K562 (cell line): ENCODE results near the gene BCL2L13. TPM values are rescaled to one million over a fixed set of nuclear protein-coding genes. Genes with fewer than 3 reads are reported as not detected.

Source experiments
- ATF7 ChIP-seq: fragments of 450-650 bp; IDR thresholded peaks from 2 replicates; pipeline ENCODE4 v1.7.1; 2014; ENCODE audit warnings: mild to moderate bottlenecking, moderate library complexity
- KDM2B ChIP-seq: fragments of 250-450 bp; sonication (Bioruptor Pico); IDR thresholded peaks from 2 replicates; pipeline ENCODE4 v1.8.0; 2021; ENCODE audit warnings: mild to moderate bottlenecking, moderate library complexity
- RBFOX2 ChIP-seq: fragments of 200-400 bp; formaldehyde crosslinking; IDR thresholded peaks from 2 replicates; pipeline ENCODE4 v1.6.1; 2017; ENCODE audit warnings: low read depth, mild to moderate bottlenecking, low read length, moderate library complexity
- TAF9B ChIP-seq: fragments of 450-650 bp; IDR thresholded peaks from 2 replicates; pipeline ENCODE4 v1.6.1; 2018; ENCODE audit warnings: mild to moderate bottlenecking; ENCODE audit not compliant: partially characterized antibody
- ZNF3 ChIP-seq: fragments of 250-450 bp; sonication (Bioruptor Pico); IDR thresholded peaks from 2 replicates; pipeline ENCODE4 v1.5.0; 2021; ENCODE audit warnings: mild to moderate bottlenecking, moderate library complexity
- polyA plus RNA-seq, 8 experiments: library from polyadenylated mRNA; depleted of rRNA in 4 of 8; stranded (reverse) in 5 of 8; unstranded in 3 of 8; fragments of >200 nt; fragmentation: Nextera tagmentation in 2 of 8; fragmentation: Illumina TruSeq in 1 of 8; extraction: Ambion mirVana in 2 of 8; extraction: Trizol in 1 of 8; gene quantifications; 2 replicates each; pipeline versions ENCODE4 v1.2.1 to v1.2.3, GENCODE V29; 2011 to 2014; ENCODE audit warnings: inconsistent platforms in 1 of 8, missing spikeins in 1 of 8
- total RNA-seq, 7 experiments: library from RNA; depleted of rRNA in 6 of 7; stranded (reverse); fragments of >200 nt in 6 of 7; fragmentation: Illumina TruSeq in 2 of 7; extraction: Trizol in 2 of 7; gene quantifications; 2 replicates each; pipeline versions ENCODE4 v1.2.1 to v1.2.3, GENCODE V29; 2011 to 2021; ENCODE audit warnings: low replicate concordance in 1 of 7
- TF ChIP-seq, protein P1 (sequence below): sonication (generic); formaldehyde crosslinking; IDR thresholded peaks from 2 replicates; pipeline ENCODE4 v1.8.0; 2023; ENCODE audit warnings: mild to moderate bottlenecking, missing genetic modification reagents
- TF ChIP-seq, protein P2 (sequence below): fragments of 450-650 bp; IDR thresholded peaks from 2 replicates; pipeline ENCODE4 v1.6.1; 2016; ENCODE audit warnings: mild to moderate bottlenecking, moderate library complexity
- TF ChIP-seq, protein P3 (sequence below), 3 experiments: IDR thresholded peaks in 2 of 3; conservative IDR thresholded peaks in 1 of 3; 2 replicates each; pipeline ENCODE4 v1.5.1; 2011 to 2012; ENCODE audit warnings: low read length in 3 of 3, mild to moderate bottlenecking in 3 of 3, control low read depth in 2 of 3, improper control_type of control experiment in 1 of 3, inconsistent platforms in 1 of 3, low read depth in 1 of 3, mixed read lengths in 1 of 3, moderate library complexity in 1 of 3; ENCODE audit not compliant: insufficient read depth in 2 of 3

The BCL2L13 gene
- total and polyA plus RNA-seq, 9 of the 15 experiments (the other 6 are each of a cell fraction or from before 2014, with no cell fraction given): 41.5 to 63.4 (median 56.5) TPM

DNA sequence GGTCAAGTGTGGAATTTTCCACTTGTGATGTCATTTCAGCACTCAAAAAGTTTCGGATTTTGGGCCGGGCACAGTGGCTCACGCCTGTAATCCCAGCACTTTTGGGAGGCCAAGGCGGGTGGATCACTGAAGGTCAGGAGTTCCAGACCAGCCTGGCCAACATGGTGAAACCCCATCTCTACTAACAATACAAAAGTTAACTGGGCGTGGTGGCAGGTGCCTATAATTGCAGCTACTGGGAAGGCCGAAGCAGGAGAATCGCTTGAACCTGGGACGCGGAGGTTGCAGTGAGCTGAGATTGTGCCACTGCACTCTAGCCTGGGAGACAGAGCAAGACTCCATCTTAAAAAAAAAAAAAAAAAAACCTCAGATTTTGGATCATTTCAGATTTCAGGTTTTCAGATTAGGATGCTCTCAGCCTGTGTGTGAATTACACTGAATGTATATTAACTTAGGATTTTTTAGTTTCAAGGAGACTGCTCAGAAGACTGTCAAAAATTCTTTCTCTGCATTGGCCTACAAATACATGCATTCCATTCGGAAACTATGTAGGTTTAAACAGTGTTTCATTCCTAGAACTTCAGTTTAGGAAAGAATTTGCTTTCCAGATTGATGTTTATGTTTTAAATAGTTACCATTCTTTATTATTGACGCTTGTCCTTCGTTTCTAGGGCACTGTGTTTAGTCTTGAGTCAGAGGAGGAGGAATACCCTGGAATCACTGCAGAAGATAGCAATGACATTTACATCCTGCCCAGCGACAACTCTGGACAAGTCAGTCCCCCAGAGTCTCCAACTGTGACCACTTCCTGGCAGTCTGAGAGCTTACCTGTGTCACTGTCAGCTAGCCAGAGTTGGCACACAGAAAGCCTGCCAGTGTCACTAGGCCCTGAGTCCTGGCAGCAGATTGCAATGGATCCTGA, 87.7 kb downstream of the BCL2L13 start (continued):
- TF ChIP-seq, protein P1, sequence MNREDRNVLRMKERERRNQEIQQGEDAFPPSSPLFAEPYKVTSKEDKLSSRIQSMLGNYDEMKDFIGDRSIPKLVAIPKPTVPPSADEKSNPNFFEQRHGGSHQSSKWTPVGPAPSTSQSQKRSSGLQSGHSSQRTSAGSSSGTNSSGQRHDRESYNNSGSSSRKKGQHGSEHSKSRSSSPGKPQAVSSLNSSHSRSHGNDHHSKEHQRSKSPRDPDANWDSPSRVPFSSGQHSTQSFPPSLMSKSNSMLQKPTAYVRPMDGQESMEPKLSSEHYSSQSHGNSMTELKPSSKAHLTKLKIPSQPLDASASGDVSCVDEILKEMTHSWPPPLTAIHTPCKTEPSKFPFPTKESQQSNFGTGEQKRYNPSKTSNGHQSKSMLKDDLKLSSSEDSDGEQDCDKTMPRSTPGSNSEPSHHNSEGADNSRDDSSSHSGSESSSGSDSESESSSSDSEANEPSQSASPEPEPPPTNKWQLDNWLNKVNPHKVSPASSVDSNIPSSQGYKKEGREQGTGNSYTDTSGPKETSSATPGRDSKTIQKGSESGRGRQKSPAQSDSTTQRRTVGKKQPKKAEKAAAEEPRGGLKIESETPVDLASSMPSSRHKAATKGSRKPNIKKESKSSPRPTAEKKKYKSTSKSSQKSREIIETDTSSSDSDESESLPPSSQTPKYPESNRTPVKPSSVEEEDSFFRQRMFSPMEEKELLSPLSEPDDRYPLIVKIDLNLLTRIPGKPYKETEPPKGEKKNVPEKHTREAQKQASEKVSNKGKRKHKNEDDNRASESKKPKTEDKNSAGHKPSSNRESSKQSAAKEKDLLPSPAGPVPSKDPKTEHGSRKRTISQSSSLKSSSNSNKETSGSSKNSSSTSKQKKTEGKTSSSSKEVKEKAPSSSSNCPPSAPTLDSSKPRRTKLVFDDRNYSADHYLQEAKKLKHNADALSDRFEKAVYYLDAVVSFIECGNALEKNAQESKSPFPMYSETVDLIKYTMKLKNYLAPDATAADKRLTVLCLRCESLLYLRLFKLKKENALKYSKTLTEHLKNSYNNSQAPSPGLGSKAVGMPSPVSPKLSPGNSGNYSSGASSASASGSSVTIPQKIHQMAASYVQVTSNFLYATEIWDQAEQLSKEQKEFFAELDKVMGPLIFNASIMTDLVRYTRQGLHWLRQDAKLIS (CRISPR knock-in tag): no peak
- TF ChIP-seq ZNF3 (no peak), KDM2B (CRISPR knock-in tag) (no peak), TAF9B (no peak), RBFOX2 (no peak), ATF7 (no peak)
- TF ChIP-seq, protein P2, sequence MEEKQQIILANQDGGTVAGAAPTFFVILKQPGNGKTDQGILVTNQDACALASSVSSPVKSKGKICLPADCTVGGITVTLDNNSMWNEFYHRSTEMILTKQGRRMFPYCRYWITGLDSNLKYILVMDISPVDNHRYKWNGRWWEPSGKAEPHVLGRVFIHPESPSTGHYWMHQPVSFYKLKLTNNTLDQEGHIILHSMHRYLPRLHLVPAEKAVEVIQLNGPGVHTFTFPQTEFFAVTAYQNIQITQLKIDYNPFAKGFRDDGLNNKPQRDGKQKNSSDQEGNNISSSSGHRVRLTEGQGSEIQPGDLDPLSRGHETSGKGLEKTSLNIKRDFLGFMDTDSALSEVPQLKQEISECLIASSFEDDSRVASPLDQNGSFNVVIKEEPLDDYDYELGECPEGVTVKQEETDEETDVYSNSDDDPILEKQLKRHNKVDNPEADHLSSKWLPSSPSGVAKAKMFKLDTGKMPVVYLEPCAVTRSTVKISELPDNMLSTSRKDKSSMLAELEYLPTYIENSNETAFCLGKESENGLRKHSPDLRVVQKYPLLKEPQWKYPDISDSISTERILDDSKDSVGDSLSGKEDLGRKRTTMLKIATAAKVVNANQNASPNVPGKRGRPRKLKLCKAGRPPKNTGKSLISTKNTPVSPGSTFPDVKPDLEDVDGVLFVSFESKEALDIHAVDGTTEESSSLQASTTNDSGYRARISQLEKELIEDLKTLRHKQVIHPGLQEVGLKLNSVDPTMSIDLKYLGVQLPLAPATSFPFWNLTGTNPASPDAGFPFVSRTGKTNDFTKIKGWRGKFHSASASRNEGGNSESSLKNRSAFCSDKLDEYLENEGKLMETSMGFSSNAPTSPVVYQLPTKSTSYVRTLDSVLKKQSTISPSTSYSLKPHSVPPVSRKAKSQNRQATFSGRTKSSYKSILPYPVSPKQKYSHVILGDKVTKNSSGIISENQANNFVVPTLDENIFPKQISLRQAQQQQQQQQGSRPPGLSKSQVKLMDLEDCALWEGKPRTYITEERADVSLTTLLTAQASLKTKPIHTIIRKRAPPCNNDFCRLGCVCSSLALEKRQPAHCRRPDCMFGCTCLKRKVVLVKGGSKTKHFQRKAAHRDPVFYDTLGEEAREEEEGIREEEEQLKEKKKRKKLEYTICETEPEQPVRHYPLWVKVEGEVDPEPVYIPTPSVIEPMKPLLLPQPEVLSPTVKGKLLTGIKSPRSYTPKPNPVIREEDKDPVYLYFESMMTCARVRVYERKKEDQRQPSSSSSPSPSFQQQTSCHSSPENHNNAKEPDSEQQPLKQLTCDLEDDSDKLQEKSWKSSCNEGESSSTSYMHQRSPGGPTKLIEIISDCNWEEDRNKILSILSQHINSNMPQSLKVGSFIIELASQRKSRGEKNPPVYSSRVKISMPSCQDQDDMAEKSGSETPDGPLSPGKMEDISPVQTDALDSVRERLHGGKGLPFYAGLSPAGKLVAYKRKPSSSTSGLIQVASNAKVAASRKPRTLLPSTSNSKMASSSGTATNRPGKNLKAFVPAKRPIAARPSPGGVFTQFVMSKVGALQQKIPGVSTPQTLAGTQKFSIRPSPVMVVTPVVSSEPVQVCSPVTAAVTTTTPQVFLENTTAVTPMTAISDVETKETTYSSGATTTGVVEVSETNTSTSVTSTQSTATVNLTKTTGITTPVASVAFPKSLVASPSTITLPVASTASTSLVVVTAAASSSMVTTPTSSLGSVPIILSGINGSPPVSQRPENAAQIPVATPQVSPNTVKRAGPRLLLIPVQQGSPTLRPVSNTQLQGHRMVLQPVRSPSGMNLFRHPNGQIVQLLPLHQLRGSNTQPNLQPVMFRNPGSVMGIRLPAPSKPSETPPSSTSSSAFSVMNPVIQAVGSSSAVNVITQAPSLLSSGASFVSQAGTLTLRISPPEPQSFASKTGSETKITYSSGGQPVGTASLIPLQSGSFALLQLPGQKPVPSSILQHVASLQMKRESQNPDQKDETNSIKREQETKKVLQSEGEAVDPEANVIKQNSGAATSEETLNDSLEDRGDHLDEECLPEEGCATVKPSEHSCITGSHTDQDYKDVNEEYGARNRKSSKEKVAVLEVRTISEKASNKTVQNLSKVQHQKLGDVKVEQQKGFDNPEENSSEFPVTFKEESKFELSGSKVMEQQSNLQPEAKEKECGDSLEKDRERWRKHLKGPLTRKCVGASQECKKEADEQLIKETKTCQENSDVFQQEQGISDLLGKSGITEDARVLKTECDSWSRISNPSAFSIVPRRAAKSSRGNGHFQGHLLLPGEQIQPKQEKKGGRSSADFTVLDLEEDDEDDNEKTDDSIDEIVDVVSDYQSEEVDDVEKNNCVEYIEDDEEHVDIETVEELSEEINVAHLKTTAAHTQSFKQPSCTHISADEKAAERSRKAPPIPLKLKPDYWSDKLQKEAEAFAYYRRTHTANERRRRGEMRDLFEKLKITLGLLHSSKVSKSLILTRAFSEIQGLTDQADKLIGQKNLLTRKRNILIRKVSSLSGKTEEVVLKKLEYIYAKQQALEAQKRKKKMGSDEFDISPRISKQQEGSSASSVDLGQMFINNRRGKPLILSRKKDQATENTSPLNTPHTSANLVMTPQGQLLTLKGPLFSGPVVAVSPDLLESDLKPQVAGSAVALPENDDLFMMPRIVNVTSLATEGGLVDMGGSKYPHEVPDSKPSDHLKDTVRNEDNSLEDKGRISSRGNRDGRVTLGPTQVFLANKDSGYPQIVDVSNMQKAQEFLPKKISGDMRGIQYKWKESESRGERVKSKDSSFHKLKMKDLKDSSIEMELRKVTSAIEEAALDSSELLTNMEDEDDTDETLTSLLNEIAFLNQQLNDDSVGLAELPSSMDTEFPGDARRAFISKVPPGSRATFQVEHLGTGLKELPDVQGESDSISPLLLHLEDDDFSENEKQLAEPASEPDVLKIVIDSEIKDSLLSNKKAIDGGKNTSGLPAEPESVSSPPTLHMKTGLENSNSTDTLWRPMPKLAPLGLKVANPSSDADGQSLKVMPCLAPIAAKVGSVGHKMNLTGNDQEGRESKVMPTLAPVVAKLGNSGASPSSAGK: no peak
- TF ChIP-seq, protein P3, sequence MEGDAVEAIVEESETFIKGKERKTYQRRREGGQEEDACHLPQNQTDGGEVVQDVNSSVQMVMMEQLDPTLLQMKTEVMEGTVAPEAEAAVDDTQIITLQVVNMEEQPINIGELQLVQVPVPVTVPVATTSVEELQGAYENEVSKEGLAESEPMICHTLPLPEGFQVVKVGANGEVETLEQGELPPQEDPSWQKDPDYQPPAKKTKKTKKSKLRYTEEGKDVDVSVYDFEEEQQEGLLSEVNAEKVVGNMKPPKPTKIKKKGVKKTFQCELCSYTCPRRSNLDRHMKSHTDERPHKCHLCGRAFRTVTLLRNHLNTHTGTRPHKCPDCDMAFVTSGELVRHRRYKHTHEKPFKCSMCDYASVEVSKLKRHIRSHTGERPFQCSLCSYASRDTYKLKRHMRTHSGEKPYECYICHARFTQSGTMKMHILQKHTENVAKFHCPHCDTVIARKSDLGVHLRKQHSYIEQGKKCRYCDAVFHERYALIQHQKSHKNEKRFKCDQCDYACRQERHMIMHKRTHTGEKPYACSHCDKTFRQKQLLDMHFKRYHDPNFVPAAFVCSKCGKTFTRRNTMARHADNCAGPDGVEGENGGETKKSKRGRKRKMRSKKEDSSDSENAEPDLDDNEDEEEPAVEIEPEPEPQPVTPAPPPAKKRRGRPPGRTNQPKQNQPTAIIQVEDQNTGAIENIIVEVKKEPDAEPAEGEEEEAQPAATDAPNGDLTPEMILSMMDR (IDR thresholded peaks at IDR 0.05 in 2 of 3, conservative IDR thresholded peaks at IDR 0.05 in 1 of 3; ENCODE audit: insufficient read depth in 2 of 3, low read depth in 1 of 3, low read length in 3 of 3): no peak
